ENCODE measurements around the gene DKC1. TPM values are rescaled to one million over a fixed set of nuclear protein-coding genes. Genes with fewer than 3 reads are reported as not detected.

DKC1 gene
- total and polyA plus RNA-seq, 2 experiments from 2014 or later = 27.8 to 38.9 TPM

DNA sequence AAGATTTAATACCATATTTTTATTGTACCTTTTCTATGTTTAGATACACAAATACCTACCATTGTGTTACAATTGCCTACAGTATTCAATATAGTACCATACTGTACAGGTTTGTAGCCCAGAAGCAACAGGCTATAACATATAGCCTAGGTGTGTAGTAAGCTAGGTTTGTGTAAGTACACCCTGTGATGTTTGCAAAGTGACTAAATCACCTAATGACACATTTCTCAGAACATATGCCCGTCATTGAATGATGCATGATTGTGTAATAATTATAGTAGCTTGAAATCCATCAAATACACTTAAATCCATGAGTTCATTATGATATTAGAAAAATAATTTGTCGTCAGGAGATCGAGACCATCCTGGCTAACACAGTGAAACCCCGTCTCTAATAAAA, 42.6 kb upstream of the DKC1 start:
- H3K27me3 ChIP-seq = no peaks in the 10 kb centered on the region
- H3K79me2 ChIP-seq = no peaks in the 10 kb centered on the region
- H2AFZ ChIP-seq = no peak overlapping the region
- H3K36me3 ChIP-seq (replicated peaks; ENCODE audit: insufficient read depth, low read depth) = no peaks in the 10 kb centered on the region
- H3K27ac ChIP-seq = no peak overlapping the region
- 57% methylated on average over 4 of the region's 4 CpGs for WGBS (ENCODE audit: low lambda C conversion rate, missing lambda C conversion rate)
- no peaks in the 10 kb centered on the region for H3K9me3 ChIP-seq (ENCODE audit: low read depth)
- no peak for DNase-seq (ENCODE audit: low spot score)
- H3K4me1 ChIP-seq (ENCODE audit: insufficient read depth) = no peaks in the 10 kb centered on the region
- no peak overlapping the region for H3K4me2 ChIP-seq
- no peaks in the 10 kb centered on the region for H4K20me1 ChIP-seq (ENCODE audit: insufficient read depth, poor library complexity, severe bottlenecking)
- no peaks in the 10 kb centered on the region for H3K9me2 ChIP-seq (replicated peaks; ENCODE audit: insufficient read depth)
- H3K4me3 ChIP-seq = no peak overlapping the region
- TF ChIP-seq EZH2 (IDR thresholded peaks at IDR 0.05; ENCODE audit: borderline replicate concordance) (no peak), EZH2phosphoT487 (IDR thresholded peaks at IDR 0.05; ENCODE audit: low read depth, severe bottlenecking, unreplicated experiment) (no peak)
- TF ChIP-seq, protein P1, sequence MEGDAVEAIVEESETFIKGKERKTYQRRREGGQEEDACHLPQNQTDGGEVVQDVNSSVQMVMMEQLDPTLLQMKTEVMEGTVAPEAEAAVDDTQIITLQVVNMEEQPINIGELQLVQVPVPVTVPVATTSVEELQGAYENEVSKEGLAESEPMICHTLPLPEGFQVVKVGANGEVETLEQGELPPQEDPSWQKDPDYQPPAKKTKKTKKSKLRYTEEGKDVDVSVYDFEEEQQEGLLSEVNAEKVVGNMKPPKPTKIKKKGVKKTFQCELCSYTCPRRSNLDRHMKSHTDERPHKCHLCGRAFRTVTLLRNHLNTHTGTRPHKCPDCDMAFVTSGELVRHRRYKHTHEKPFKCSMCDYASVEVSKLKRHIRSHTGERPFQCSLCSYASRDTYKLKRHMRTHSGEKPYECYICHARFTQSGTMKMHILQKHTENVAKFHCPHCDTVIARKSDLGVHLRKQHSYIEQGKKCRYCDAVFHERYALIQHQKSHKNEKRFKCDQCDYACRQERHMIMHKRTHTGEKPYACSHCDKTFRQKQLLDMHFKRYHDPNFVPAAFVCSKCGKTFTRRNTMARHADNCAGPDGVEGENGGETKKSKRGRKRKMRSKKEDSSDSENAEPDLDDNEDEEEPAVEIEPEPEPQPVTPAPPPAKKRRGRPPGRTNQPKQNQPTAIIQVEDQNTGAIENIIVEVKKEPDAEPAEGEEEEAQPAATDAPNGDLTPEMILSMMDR (IDR thresholded peaks at IDR 0.05; ENCODE audit: poor library complexity) = no peak

- no peak overlapping the region for H2AFZ ChIP-seq
- no peaks in the 10 kb centered on the region for H3K36me3 ChIP-seq (replicated peaks; ENCODE audit: insufficient read depth, low read depth)
- no peak overlapping the region for H3K4me2 ChIP-seq
- no peaks in the 10 kb centered on the region for H4K20me1 ChIP-seq (ENCODE audit: insufficient read depth, poor library complexity, severe bottlenecking)
- no peaks in the 10 kb centered on the region for H3K9me2 ChIP-seq (replicated peaks; ENCODE audit: insufficient read depth)
- no peaks in the 10 kb centered on the region for H3K9me3 ChIP-seq (ENCODE audit: low read depth)
- TF ChIP-seq, protein P1 (IDR thresholded peaks at IDR 0.05; ENCODE audit: poor library complexity) = no peak
- TF ChIP-seq EZH2phosphoT487 (IDR thresholded peaks at IDR 0.05; ENCODE audit: low read depth, severe bottlenecking, unreplicated experiment) = no peak
- no peak for TF ChIP-seq EZH2 (IDR thresholded peaks at IDR 0.05; ENCODE audit: borderline replicate concordance)
- WGBS (ENCODE audit: low lambda C conversion rate, missing lambda C conversion rate) = 84% methylated on average over 3 of the region's 3 CpGs
- H3K4me3 ChIP-seq = no peak overlapping the region
- H3K4me1 ChIP-seq (ENCODE audit: insufficient read depth) = no peaks in the 10 kb centered on the region
- no peaks in the 10 kb centered on the region for H3K79me2 ChIP-seq
- no peak overlapping the region for H3K27ac ChIP-seq
- DNase-seq (ENCODE audit: low spot score) = no peak
- H3K27me3 ChIP-seq = no peaks in the 10 kb centered on the region
These were observed 41.5 kb upstream of the DKC1 start for GRCh38 chrX:154721155-154721554.

- H3K27me3 ChIP-seq = no peaks in the 10 kb centered on the region
- H3K4me2 ChIP-seq = no peak overlapping the region
- H3K36me3 ChIP-seq (replicated peaks; ENCODE audit: insufficient read depth, low read depth) = no peaks in the 10 kb centered on the region
- no peak overlapping the region for H2AFZ ChIP-seq
- 83% methylated on average over 2 of the region's 2 CpGs for WGBS (ENCODE audit: low lambda C conversion rate, missing lambda C conversion rate)
- H3K9me2 ChIP-seq (replicated peaks; ENCODE audit: insufficient read depth) = no peaks in the 10 kb centered on the region
- no peak for TF ChIP-seq EZH2 (IDR thresholded peaks at IDR 0.05; ENCODE audit: borderline replicate concordance)
- no peak for TF ChIP-seq EZH2phosphoT487 (IDR thresholded peaks at IDR 0.05; ENCODE audit: low read depth, severe bottlenecking, unreplicated experiment)
- TF ChIP-seq, protein P1 (IDR thresholded peaks at IDR 0.05; ENCODE audit: poor library complexity) = no peak
- no peaks in the 10 kb centered on the region for H3K79me2 ChIP-seq
- no peak overlapping the region for H3K4me3 ChIP-seq
- H4K20me1 ChIP-seq (ENCODE audit: insufficient read depth, poor library complexity, severe bottlenecking) = no peaks in the 10 kb centered on the region
- no peak overlapping the region for H3K27ac ChIP-seq
- no peaks in the 10 kb centered on the region for H3K9me3 ChIP-seq (ENCODE audit: low read depth)
- DNase-seq (ENCODE audit: low spot score) = no peak
- peaks cover 9% of the 10 kb centered on the region for H3K4me1 ChIP-seq (ENCODE audit: insufficient read depth)
These were observed 37.5 kb upstream of the DKC1 start for GRCh38 chrX:154724993-154725756.

Measured in hepatocyte (in vitro differentiated cells).